A549 treated with CpdA at 1 μM for 4 hours (cell line): Measurements from ENCODE around the gene LRRC19. TPM values are rescaled to one million over a fixed set of nuclear protein-coding genes. Genes with fewer than 3 reads are reported as not detected.

ENCODE experiments used
- total RNA-seq: library from RNA; stranded (reverse); fragments of 200-300 nt; extraction: Qiagen RNA extraction; gene quantifications from 5 replicates; pipeline ENCODE4 v1.2.3, GENCODE V29; 2022; ENCODE audit warnings: low read depth

LRRC19 gene, protein sequence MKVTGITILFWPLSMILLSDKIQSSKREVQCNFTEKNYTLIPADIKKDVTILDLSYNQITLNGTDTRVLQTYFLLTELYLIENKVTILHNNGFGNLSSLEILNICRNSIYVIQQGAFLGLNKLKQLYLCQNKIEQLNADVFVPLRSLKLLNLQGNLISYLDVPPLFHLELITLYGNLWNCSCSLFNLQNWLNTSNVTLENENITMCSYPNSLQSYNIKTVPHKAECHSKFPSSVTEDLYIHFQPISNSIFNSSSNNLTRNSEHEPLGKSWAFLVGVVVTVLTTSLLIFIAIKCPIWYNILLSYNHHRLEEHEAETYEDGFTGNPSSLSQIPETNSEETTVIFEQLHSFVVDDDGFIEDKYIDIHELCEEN
- not detected in 5 replicates for total RNA-seq

DNA sequence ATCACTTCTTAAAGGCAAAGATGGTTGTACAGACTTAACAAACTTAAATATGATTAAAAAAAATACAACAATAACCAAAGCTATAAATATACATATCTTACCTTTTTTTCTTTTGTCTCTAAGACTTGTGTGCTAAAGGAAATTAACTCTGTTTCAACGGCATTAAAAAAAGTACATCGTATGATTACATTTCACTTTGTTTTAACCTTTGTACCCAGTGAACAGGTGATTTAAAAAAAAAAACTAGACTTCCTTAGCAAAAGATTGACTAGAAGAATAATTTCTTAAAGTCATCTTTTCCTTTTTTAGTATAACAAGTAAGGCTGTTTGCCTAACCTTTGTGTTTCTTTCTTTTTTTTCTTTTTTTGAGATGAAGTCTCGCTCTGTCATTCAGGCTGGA is at the start of gene LRRC19:
Gene LRRC19, minus strand, starts transcription at position 182 of the 400 bp plus-strand sequence. CDS start 5,978 bp downstream, outside the sequence.

DNA sequence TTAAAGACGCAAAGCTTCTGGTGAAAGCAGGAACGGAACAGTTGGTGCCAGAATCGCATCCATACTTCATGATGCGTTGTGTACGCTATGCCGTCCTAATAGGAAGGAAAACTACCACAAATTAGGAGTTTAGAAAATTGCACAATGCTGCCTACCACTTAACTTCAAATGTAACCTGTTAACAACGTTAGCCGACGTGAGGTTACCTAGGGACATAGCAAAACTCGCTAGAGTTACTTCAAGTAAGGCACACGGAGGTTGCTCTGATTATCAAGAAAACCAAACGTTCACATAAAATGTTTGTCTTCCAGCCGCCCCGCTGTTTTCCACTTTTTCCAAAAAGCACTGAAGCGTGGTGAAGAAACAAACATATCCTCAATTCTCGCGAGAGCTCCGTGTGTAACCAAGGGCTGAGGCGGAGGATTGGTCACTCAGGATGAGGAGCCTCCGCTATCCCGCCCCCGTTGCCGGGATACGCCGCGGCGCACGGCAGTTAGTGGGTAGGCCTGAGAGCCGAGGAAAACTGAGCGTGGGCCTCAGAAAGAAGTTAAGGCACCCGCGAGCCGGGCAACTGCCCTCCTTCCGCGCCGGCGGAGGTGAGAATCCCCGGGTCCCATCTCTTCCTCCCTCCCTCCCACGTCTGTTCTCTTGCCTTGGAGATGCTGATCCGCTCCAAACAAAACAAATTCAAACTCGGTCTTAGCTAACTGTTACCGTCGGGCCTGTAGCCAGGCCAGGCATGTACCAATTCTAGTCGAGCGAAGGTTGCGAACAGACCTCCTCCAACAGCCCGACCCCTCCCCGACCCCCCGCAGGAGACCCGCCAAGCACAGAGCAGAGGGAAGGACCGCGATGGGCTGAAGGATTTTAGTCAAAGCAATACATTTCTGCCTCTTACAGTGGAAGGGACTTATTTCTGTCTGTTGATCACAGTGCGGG is 49.3 kb downstream of the LRRC19 start, which contains the start of gene IFT74:
Gene IFT74, plus strand, starts transcription at position 492 of the 939 bp plus-strand sequence. CDS start 5,556 bp downstream, outside the sequence.

DNA sequence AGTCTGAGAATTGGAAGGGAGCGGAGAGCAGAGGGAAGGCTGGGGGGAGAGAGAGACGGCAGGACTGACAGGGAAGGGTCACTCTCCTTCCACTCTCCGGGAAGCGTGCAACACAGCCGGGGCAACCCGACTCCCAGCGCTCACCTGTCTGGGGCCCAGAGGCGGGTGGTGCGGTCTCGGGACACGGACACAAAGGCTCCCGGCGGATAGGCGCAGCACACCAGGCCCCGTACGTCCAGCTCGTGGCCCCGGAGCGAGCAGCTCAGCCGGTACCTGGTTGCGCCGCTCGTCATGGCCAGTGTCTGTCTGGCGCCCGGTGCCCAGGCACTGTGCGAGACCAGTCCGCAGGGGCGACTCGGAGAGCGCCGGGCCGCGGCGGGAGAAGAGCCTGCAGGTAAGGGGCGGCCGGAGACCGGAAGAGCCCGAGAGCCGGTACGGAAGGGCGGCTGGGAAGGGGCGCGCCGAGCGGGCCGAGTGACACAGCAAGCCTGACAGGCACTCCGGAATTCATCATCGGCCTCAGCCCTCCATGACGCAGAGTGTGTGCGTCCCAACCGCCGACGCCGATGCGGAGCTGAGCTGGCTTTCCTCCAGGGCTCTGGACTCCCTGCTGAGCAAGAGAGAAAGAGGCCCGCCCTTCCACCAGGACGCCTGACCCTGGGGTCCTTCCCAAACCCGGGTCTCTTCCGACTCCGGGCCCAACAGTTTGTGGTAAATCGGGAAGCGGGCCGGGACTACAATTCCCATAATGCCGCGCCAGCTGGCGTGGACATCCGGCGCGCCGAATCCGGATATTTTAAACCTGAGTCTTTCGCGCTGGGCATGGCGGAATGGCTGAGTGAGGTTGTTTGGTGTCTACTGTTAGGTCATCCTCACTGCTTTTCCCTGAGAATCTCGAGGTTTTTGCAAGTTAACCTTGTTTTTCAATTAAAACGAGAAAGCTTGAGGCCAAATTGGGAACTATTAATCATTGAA is 58.4 kb downstream of the LRRC19 start, which contains the start of gene PLAA:
Gene PLAA, minus strand, starts transcription at position 490 of the 975 bp plus-strand sequence. Its CDS starts 197 bp downstream, at position 293.

Other genes starting within 250 kb of the LRRC19 start
- 15.5 to 24.1 TPM (median 16.1 TPM) in 5 replicates for gene CAAP1, start 112.9 kb downstream of the LRRC19 start, total RNA-seq
- gene PLAA, start 58.4 kb downstream of the LRRC19 start, total RNA-seq = 31.3 to 44.3 TPM (median 32.1 TPM) in 5 replicates
- 11.9 to 18.0 TPM (median 13.9 TPM) in 5 replicates for gene IFT74, start 49.3 kb downstream of the LRRC19 start, total RNA-seq
- 0.03 to 0.08 TPM (median 0.06 TPM) in 5 replicates for gene TEK, start 103.6 kb upstream of the LRRC19 start, total RNA-seq